Measurements from ENCODE around the gene SLC27A2. TPM values are rescaled to one million over a fixed set of nuclear protein-coding genes. Genes with fewer than 3 reads are reported as not detected.

Gene SLC27A2
- total RNA-seq, 1 experiment from 2014 or later: 8.1 TPM

DNA sequence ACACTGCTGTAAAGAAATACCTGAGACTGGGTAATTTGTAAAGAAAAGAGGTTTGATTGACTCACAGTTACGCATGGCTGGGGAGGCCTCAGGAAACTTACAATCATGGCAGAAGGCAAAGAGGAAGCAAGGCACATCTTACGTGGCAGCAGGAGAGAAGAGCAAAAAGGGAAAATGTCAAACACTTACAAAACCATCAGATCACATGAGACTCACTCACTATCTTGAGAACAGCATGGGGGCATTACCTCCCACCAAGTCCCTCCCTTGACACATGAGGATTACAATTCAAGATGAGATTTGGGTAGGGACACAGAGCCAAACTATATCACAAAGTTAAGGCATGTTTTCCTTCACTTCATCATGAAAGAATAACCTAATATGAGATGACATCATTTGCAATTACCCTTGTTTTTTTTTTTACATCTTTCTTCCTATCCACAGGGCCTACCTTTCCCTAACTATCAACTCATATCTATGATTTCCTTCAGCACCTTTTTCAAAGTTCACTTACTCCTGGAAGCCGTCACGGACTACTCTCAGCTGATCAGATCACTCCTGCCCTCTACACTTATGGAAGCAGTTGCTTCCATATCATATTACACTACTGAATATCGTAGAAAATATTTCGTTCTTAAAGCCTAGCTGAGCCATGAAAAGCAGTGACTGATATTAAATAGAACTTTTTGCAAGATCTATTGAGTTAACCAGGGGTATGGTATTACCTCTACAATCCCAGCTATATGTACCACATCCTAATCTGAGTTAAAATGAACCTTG is 37.5 kb upstream of the SLC27A2 start:
- TF ChIP-seq EZH2 (IDR thresholded peaks at IDR 0.05; ENCODE audit: low read length, unreplicated experiment) (no peak), EZH2phosphoT487 (IDR thresholded peaks at IDR 0.05; ENCODE audit: borderline replicate concordance, low read length) (no peak), CTCF (conservative IDR thresholded peaks at IDR 0.05; ENCODE audit: low read depth, low read length) (no peak)
- Histone ChIP-seq H4K20me1 (ENCODE audit: low read length) (no peaks in the 10 kb centered on the region), H3K9me3 (ENCODE audit: low read length) (no peaks in the 10 kb centered on the region), H3K9ac (ENCODE audit: low read length) (no peak overlapping the region), H3K4me2 (ENCODE audit: low read length) (no peak overlapping the region), H3K9me2 (replicated peaks; ENCODE audit: low read length) (no peaks in the 10 kb centered on the region), H3K27me3 (ENCODE audit: low read length) (no peaks in the 10 kb centered on the region), H3K79me2 (ENCODE audit: low read length) (no peaks in the 10 kb centered on the region), H3F3A (ENCODE audit: low read length, unreplicated experiment) (no peaks in the 10 kb centered on the region), H3K36me3 (ENCODE audit: low read depth, low read length) (no peaks in the 10 kb centered on the region), H3K27ac (ENCODE audit: low read length) (no peak overlapping the region), H3K4me1 (ENCODE audit: insufficient read depth, low read length) (peaks cover 21% of the 10 kb centered on the region; the same call in 1 of the 2 replicates), H3K4me3 (ENCODE audit: low read length) (no peak overlapping the region), H2AFZ (ENCODE audit: low read length) (no peak overlapping the region)
- intact Hi-C loops (cut with micrococcal nuclease): loop anchor here (2.0 to 10.0 kb wide), 4 partner anchors 774 to 1282 kb away; partner anchors contain the start of gene SHC4
- ATAC-seq (no peak), DNase-seq (no peak)
- ChIA-PET POLR2A (ENCODE audit: unreplicated experiment) (no interaction called here), CTCF (interaction anchor here (0.5 to 1.0 kb wide), 11 partner anchors 46 to 1792 kb away, joined by 3 to 9 read pairs (median 4); no protein-coding TSS in a partner anchor)
- no TSS peak for BruUV-seq (replicated peaks)

DNA sequence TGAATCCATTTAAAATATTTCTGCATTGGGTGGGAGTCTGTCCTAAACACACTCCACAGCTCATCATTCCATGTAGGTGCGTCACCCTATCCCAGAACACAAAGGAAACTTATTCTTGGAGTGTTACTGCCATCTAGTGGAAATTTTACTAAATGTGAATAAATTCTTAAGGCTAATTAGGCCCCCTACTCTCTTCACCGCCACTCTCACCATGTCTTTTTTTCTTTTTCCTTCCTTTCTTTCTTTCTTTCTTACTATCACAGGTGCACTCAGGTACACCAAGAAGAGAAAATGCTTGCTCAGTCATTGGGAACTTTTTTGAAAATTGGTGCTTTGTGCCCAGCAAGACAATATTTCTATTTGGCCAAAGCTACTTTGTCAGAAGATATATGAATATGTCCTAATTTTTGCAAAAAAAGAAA is 36.5 kb upstream of the SLC27A2 start:
- Histone ChIP-seq H3K9me3 (ENCODE audit: low read length) (no peaks in the 10 kb centered on the region), H3K27ac (ENCODE audit: low read length) (no peak overlapping the region), H4K20me1 (ENCODE audit: low read length) (no peaks in the 10 kb centered on the region), H3K9me2 (replicated peaks; ENCODE audit: low read length) (no peaks in the 10 kb centered on the region), H3K4me1 (ENCODE audit: insufficient read depth, low read length) (peaks cover 21% of the 10 kb centered on the region; the same call in 1 of the 2 replicates), H3K27me3 (ENCODE audit: low read length) (no peaks in the 10 kb centered on the region), H3K4me2 (ENCODE audit: low read length) (no peak overlapping the region), H3F3A (ENCODE audit: low read length, unreplicated experiment) (no peaks in the 10 kb centered on the region), H2AFZ (ENCODE audit: low read length) (0 out of 2 replicates have a peak overlapping the region, but pooled peaks have one; percentile 30), H3K36me3 (ENCODE audit: low read depth, low read length) (no peaks in the 10 kb centered on the region), H3K79me2 (ENCODE audit: low read length) (no peaks in the 10 kb centered on the region), H3K4me3 (ENCODE audit: low read length) (no peak overlapping the region), H3K9ac (ENCODE audit: low read length) (no peak overlapping the region)
- ChIA-PET CTCF (interaction anchor here (0.5 to 1.0 kb wide), 11 partner anchors 47 to 1793 kb away, joined by 3 to 9 read pairs (median 4); no protein-coding TSS in a partner anchor), POLR2A (ENCODE audit: unreplicated experiment) (no interaction called here)
- BruUV-seq (replicated peaks): no TSS peak
- intact Hi-C loops (cut with micrococcal nuclease): loop anchor here (2.0 to 10.0 kb wide), 4 partner anchors 775 to 1283 kb away; partner anchors contain the start of gene SHC4
- ATAC-seq (peak; percentile 89), DNase-seq (peak; percentile 90)
- TF ChIP-seq CTCF (conservative IDR thresholded peaks at IDR 0.05; ENCODE audit: low read depth, low read length) (peak; percentile 69), EZH2 (IDR thresholded peaks at IDR 0.05; ENCODE audit: low read length, unreplicated experiment) (no peak)

DNA sequence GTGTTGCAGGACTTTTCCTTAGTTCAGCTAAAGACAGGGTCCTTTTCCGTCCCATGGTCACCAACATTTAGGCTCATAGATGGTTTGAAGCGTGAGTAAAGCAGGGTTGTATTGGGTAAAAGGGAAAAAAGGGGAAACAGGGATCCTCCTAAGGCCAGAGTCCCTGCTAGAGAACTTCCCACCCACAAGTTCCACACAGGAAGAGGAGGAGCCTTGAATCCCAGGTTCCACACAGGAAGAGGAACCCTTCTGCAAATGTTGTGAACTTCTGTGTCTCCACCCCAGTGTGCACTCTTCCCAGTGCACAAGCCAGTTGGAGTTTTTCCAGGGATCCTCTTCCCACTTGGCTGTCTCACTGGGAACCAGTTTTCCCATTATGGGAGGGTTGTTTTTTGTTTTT is 35.4 kb upstream of the SLC27A2 start:
- POLR2A ChIA-PET (ENCODE audit: unreplicated experiment): no interaction called here
- no peak for ATAC-seq

More for the DNA sequence above, 35.4 kb upstream of the SLC27A2 start:
- Histone ChIP-seq H3K9ac (ENCODE audit: low read length) (no peak overlapping the region), H3K27ac (ENCODE audit: low read length) (no peak overlapping the region), H4K20me1 (ENCODE audit: low read length) (no peaks in the 10 kb centered on the region), H3F3A (ENCODE audit: low read length, unreplicated experiment) (no peaks in the 10 kb centered on the region), H2AFZ (ENCODE audit: low read length) (peak overlapping the region; percentile 67), H3K9me2 (replicated peaks; ENCODE audit: low read length) (no peaks in the 10 kb centered on the region), H3K9me3 (ENCODE audit: low read length) (no peaks in the 10 kb centered on the region), H3K79me2 (ENCODE audit: low read length) (no peaks in the 10 kb centered on the region), H3K27me3 (ENCODE audit: low read length) (no peaks in the 10 kb centered on the region), H3K4me1 (ENCODE audit: insufficient read depth, low read length) (peaks cover 21% of the 10 kb centered on the region; the same call in 1 of the 2 replicates), H3K4me2 (ENCODE audit: low read length) (no peak overlapping the region), H3K36me3 (ENCODE audit: low read depth, low read length) (no peaks in the 10 kb centered on the region), H3K4me3 (ENCODE audit: low read length) (no peak overlapping the region)
- intact Hi-C loops (cut with micrococcal nuclease): loop anchor here (5.0 to 10.0 kb wide), 3 partner anchors 909 to 1284 kb away; partner anchors contain the start of gene SHC4
- no TSS peak for BruUV-seq (replicated peaks)
- no peak for DNase-seq
- no peak for TF ChIP-seq EZH2 (IDR thresholded peaks at IDR 0.05; ENCODE audit: low read length, unreplicated experiment)
- TF ChIP-seq EZH2phosphoT487 (IDR thresholded peaks at IDR 0.05; ENCODE audit: borderline replicate concordance, low read length): no peak
- no peak for TF ChIP-seq CTCF (conservative IDR thresholded peaks at IDR 0.05; ENCODE audit: low read depth, low read length)
- CTCF ChIA-PET: no interaction called here

Data from PC-3 (cell line).